ENCODE results near the gene CLTB. TPM values are rescaled to one million over a fixed set of nuclear protein-coding genes. Genes with fewer than 3 reads are reported as not detected.

Gene CLTB
- polyA plus RNA-seq, 1 of the 3 experiments (the other 2 are of a cell fraction): 91.2 TPM

DNA sequence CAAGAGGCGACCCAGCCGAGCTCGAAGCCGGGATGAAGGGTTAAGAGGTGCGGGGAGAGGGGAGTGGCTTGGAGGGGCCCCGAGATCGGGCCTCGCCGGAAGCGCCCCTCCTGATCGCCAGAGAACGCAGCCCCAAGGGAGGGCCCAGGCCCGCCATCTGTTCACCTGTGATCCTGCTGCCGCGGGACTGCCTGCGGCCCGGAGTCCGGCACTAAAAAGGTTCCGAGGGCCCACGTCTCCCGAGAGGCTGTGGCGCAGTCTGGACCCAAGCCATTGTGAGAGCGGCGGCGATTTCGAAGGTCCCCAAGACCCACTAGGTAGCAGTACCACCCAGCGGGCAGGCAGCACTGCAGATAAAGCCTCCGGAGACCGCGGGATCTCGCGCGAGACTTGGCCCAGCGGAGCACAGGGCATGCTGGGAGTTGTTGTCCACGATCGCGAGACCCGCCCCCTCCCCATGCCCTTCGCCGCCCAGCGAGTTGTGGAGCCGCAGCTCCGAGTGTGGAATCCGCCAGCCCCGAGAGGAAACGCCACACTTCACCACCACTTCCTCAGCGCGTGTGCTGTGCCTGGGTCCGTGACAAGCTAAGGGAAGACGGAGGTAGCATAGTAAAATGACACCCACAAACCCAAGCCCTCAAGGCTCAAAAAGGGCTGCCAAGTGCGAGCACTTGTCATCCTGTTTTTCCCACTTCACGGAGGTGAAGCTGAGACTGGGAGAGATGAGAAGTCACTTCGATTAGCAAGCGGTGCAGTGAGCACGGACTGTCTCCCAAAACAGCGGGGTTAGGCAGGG is 54.7 kb downstream of the CLTB start, which contains the start of gene KIAA1191 (continued):
- TF ChIP-seq TCF12 (IDR thresholded peaks at IDR 0.05): peak; percentile 33; the same call in 1 of the 2 replicates
- TF ChIP-seq ELF1 (IDR thresholded peaks at IDR 0.05): 0 out of 2 replicates have a peak, but pooled peaks have one; percentile 7
- TF ChIP-seq, protein P1, sequence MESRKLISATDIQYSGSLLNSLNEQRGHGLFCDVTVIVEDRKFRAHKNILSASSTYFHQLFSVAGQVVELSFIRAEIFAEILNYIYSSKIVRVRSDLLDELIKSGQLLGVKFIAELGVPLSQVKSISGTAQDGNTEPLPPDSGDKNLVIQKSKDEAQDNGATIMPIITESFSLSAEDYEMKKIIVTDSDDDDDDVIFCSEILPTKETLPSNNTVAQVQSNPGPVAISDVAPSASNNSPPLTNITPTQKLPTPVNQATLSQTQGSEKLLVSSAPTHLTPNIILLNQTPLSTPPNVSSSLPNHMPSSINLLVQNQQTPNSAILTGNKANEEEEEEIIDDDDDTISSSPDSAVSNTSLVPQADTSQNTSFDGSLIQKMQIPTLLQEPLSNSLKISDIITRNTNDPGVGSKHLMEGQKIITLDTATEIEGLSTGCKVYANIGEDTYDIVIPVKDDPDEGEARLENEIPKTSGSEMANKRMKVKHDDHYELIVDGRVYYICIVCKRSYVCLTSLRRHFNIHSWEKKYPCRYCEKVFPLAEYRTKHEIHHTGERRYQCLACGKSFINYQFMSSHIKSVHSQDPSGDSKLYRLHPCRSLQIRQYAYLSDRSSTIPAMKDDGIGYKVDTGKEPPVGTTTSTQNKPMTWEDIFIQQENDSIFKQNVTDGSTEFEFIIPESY (IDR thresholded peaks at IDR 0.05; ENCODE audit: borderline replicate concordance, low read depth): peak; percentile 99
- no peak for TF ChIP-seq RXRA (IDR thresholded peaks at IDR 0.05; ENCODE audit: borderline replicate concordance, low read depth)
- peak; percentile 100 for TF ChIP-seq CHD2 (IDR thresholded peaks at IDR 0.05; ENCODE audit: low read length, partially characterized antibody)
- TF ChIP-seq MXI1 (IDR thresholded peaks at IDR 0.05; ENCODE audit: low read depth, low read length): peak; percentile 56

- peaks cover 56% of the 10 kb centered on the region for H3K79me2 ChIP-seq (ENCODE audit: insufficient read depth)
- peak overlapping the region; percentile 50 to 80; a peak in 3 of 4 replicates for H3K27ac ChIP-seq (ENCODE audit: low read depth in 2 of 2, low read length in 1 of 2)
- no peaks in the 10 kb centered on the region for H3K9me2 ChIP-seq
- H3K9me3 ChIP-seq: no peaks in the 10 kb centered on the region
- TF ChIP-seq FOSL2 (IDR thresholded peaks at IDR 0.05; ENCODE audit: borderline replicate concordance, low read depth): no peak
- no peak for TF ChIP-seq MXI1 (IDR thresholded peaks at IDR 0.05; ENCODE audit: low read depth, low read length)
- TF ChIP-seq MEF2A (IDR thresholded peaks at IDR 0.05; ENCODE audit: borderline replicate concordance, low read depth): no peak
- TF ChIP-seq, protein P1 (IDR thresholded peaks at IDR 0.05; ENCODE audit: borderline replicate concordance, low read depth): no peak
- TF ChIP-seq, protein P2, sequence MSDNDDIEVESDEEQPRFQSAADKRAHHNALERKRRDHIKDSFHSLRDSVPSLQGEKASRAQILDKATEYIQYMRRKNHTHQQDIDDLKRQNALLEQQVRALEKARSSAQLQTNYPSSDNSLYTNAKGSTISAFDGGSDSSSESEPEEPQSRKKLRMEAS (IDR thresholded peaks at IDR 0.05; ENCODE audit: low read depth): no peak
- no peaks in the 10 kb centered on the region for H3K27me3 ChIP-seq (ENCODE audit: insufficient read depth)
- H3K4me3 ChIP-seq (ENCODE audit: low read depth in 2 of 2, low read length in 1 of 2): peak overlapping the region; percentile 80 to 98
- peaks cover 0 to 13% of the 10 kb centered on the region in 2 experiments; a peak in 1 of 4 replicates for H3K4me1 ChIP-seq (ENCODE audit: control insufficient read depth in 1 of 2, insufficient read depth in 2 of 2, low read depth in 1 of 2, low read length in 1 of 2)
- H3K9ac ChIP-seq: peak overlapping the region; percentile 88
- H3F3A ChIP-seq (replicated peaks; ENCODE audit: insufficient read depth): peaks cover 3% of the 10 kb centered on the region
- peaks cover 32% of the 10 kb centered on the region for H4K20me1 ChIP-seq (ENCODE audit: insufficient read depth)
- peaks cover 19 to 21% of the 10 kb centered on the region in 2 experiments for H3K36me3 ChIP-seq (replicated peaks in 1 of 2; ENCODE audit: control insufficient read depth in 1 of 2, insufficient read depth in 2 of 2, low read length in 1 of 2)
- WGBS (ENCODE audit: low lambda C conversion rate): 4% methylated on average over 26 of the region's 27 CpGs
- peak overlapping the region; percentile 91 for H3K4me2 ChIP-seq
- ChIA-PET CTCF (interaction anchor here (1.6 to 1.9 kb wide), 2 partner anchors 27 to 31 kb away, joined by 3 to 7 read pairs; partner anchors contain the start of genes HIGD2A and NOP16), POLR2A (interaction anchor here (0.7 to 1.9 kb wide), 7 partner anchors 9 to 56 kb away, joined by 3 to 7 read pairs (median 5); partner anchors contain the start of genes CLTB, HIGD2A and NOP16)
- DNase-seq: no peak
- H2AFZ ChIP-seq (ENCODE audit: low read depth): peak overlapping the region; percentile 76
Measured at GRCh38 chr5:176360894-176361436, 55.4 kb downstream of the CLTB start.
